Measurements from ENCODE around the gene MRPL36. TPM values are rescaled to one million over a fixed set of nuclear protein-coding genes. Genes with fewer than 3 reads are reported as not detected.

MRPL36 gene
- polyA plus RNA-seq, result 84.2 to 152 TPM (median 121 TPM) in 3 replicates
- 129 TPM for polyA plus RNA-seq (2011; ENCODE audit: low read depth)
- 116 and 120 TPM in 2 replicates for polyA plus RNA-seq (2011; cell fraction: cytosol; rRNA removed)
- polyA plus RNA-seq (2011; cell fraction: nucleus; rRNA removed), result 57.9 and 66.3 TPM in 2 replicates
- polyA plus RNA-seq (2012; ENCODE audit: low replicate concordance), result 99.1 and 103 TPM in 2 replicates
- 36.4 to 62.4 TPM (median 51.7 TPM) in 3 replicates for polyA minus RNA-seq
- 64.8 TPM for polyA minus RNA-seq (2011; cell fraction: cytosol; rRNA and poly(A)+ RNA removed)
- polyA minus RNA-seq (2011; cell fraction: nucleus; rRNA and poly(A)+ RNA removed), result 10.3 and 12.1 TPM in 2 replicates

DNA sequence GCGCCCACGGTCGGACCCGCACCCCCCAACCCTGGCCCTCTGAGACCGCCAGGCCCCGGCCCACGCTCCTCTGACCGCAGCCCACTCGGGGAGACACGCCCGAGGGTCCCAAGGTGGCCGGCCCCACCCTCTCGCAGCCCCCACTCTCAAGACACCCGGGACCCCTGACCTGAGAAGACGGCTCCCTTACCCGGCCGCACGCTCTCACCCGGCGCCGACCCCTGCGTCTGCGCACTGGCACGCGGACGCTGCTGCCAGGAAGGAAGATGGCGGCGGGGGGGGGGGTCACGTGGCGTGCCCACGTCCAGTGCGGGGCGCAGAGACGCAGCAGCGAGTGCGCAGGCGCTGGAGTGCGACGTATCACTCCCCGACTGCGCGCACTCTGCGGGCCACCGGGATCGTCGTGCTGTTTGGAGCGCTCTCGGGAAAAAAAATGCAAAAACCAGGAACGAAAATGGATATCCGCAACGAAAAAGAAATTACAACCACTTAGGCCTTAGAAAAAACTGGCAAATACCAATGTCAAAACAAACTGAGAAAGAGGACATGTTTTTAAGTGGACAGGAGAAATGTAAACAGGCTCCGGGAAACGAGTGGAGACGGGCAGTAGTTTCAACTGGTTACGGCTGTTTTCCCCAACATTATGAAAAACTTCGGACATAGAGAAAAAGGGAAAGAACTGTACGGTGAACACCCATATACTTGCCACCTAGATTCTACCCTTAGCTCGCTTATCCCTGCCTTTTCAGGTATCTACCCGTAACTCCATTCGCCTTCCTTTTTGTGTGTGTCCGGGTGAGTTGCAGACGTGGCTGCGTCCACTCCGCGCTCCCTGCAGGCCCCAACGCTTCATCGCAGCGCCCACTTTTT, at the start of gene MRPL36:
Gene MRPL36, minus strand, starts transcription at position 236 of the 870 bp plus-strand sequence. CDS start 902 bp downstream, outside the sequence.
- TF ChIP-seq, protein P1, sequence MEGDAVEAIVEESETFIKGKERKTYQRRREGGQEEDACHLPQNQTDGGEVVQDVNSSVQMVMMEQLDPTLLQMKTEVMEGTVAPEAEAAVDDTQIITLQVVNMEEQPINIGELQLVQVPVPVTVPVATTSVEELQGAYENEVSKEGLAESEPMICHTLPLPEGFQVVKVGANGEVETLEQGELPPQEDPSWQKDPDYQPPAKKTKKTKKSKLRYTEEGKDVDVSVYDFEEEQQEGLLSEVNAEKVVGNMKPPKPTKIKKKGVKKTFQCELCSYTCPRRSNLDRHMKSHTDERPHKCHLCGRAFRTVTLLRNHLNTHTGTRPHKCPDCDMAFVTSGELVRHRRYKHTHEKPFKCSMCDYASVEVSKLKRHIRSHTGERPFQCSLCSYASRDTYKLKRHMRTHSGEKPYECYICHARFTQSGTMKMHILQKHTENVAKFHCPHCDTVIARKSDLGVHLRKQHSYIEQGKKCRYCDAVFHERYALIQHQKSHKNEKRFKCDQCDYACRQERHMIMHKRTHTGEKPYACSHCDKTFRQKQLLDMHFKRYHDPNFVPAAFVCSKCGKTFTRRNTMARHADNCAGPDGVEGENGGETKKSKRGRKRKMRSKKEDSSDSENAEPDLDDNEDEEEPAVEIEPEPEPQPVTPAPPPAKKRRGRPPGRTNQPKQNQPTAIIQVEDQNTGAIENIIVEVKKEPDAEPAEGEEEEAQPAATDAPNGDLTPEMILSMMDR (optimal IDR thresholded peaks at IDR 0.05 in 1 of 3, IDR thresholded peaks at IDR 0.05 in 1 of 3, conservative IDR thresholded peaks at IDR 0.05 in 1 of 3; ENCODE audit: extremely low read depth in 1 of 3, insufficient read depth in 2 of 3, low read length in 3 of 3), result no peak
- TF ChIP-seq EZH2 (IDR thresholded peaks at IDR 0.05; ENCODE audit: low read length), result no peak
- Histone ChIP-seq H3K9ac (ENCODE audit: control insufficient read depth, extremely low read depth, insufficient read depth, low read length) (peak within 1 kb of the TSS; percentile 91), H3K27ac (ENCODE audit: control insufficient read depth, insufficient read depth, low read length) (peak within 1 kb of the TSS; percentile 95), H2AFZ (ENCODE audit: control insufficient read depth, low read length) (peak within 1 kb of the TSS; percentile 86), H3K36me3 (ENCODE audit: control insufficient read depth in 2 of 2, extremely low read depth in 1 of 2, insufficient read depth in 2 of 2, low read length in 2 of 2) (peaks cover 29 to 36% of the 10 kb centered on the region in 2 experiments), H3K4me3 (ENCODE audit: control insufficient read depth in 2 of 3, extremely low read depth in 1 of 3, insufficient read depth in 2 of 3, low read depth in 1 of 3, low read length in 3 of 3) (peak within 1 kb of the TSS; percentile 77 to 97 (median 95)), H4K20me1 (ENCODE audit: control insufficient read depth, extremely low read depth, insufficient read depth, low read length) (no peaks in the 10 kb centered on the region), H3K9me3 (ENCODE audit: control insufficient read depth, low read depth, low read length) (no peaks in the 10 kb centered on the region), H3K4me1 (ENCODE audit: control insufficient read depth, extremely low read depth, insufficient read depth, low read length) (peaks cover 14% of the 10 kb centered on the region), H3K27me3 (ENCODE audit: control insufficient read depth, extremely low read depth, insufficient read depth, low read length) (no peaks in the 10 kb centered on the region), H3K9me1 (ENCODE audit: control insufficient read depth, extremely low read depth, insufficient read depth, low read length) (no peaks in the 10 kb centered on the region), H3K79me2 (ENCODE audit: control insufficient read depth, insufficient read depth, low read length) (peaks cover 79% of the 10 kb centered on the region), H3K4me2 (ENCODE audit: control insufficient read depth, extremely low read depth, insufficient read depth, low read depth, low read length) (peak within 1 kb of the TSS; percentile 100)
- FAIRE-seq (no peak), DNase-seq (ENCODE audit: low read depth, low spot score) (peak; percentile 56)
- dilution Hi-C loops (cut with MboI; ENCODE audit: extremely low pct_ligation_motif_present, low sequenced_read_pairs), result no loop called here

DNA sequence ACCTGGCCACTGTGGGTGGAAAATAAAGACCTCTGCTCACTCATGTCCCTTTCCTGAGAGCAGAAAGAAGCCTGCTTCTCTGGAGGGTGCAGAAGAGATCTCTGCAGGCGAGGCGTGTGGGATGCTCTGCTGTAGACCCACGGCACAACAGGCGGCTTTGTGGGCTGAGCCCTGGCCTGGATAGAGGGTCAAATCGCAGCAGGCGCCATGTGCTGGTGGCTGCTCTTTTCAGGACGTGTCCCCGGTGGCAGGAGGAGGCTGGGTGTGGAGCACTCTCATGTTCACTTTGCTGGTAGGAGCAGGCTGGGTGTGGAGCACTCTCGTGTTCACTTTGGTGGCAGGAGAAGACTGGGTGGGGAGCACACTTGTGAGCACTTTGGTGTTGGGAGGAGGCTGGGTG, 48.0 kb upstream of the MRPL36 start:
- H3K9me1 ChIP-seq (ENCODE audit: control insufficient read depth, extremely low read depth, insufficient read depth, low read length), result no peaks in the 10 kb centered on the region
- no peak overlapping the region for H3K4me3 ChIP-seq (ENCODE audit: control insufficient read depth in 2 of 3, extremely low read depth in 1 of 3, insufficient read depth in 2 of 3, low read depth in 1 of 3, low read length in 3 of 3)
- H4K20me1 ChIP-seq (ENCODE audit: control insufficient read depth, extremely low read depth, insufficient read depth, low read length), result no peaks in the 10 kb centered on the region
- no peak overlapping the region for H3K9ac ChIP-seq (ENCODE audit: control insufficient read depth, extremely low read depth, insufficient read depth, low read length)
- H3K27ac ChIP-seq (ENCODE audit: control insufficient read depth, insufficient read depth, low read length), result no peak overlapping the region
- FAIRE-seq (no peak), DNase-seq (ENCODE audit: low read depth, low spot score) (no peak)
- H3K27me3 ChIP-seq (ENCODE audit: control insufficient read depth, extremely low read depth, insufficient read depth, low read length), result peaks cover 10% of the 10 kb centered on the region
- no peaks in the 10 kb centered on the region for H3K79me2 ChIP-seq (ENCODE audit: control insufficient read depth, insufficient read depth, low read length)
- dilution Hi-C loops (cut with MboI; ENCODE audit: extremely low pct_ligation_motif_present, low sequenced_read_pairs), result no loop called here
- no peaks in the 10 kb centered on the region for H3K9me3 ChIP-seq (ENCODE audit: control insufficient read depth, low read depth, low read length)
- H2AFZ ChIP-seq (ENCODE audit: control insufficient read depth, low read length), result no peak overlapping the region
- no peaks in the 10 kb centered on the region for H3K36me3 ChIP-seq (ENCODE audit: control insufficient read depth in 2 of 2, extremely low read depth in 1 of 2, insufficient read depth in 2 of 2, low read length in 2 of 2)
- no peak overlapping the region for H3K4me2 ChIP-seq (ENCODE audit: control insufficient read depth, extremely low read depth, insufficient read depth, low read depth, low read length)
- no peak for TF ChIP-seq EZH2 (IDR thresholded peaks at IDR 0.05; ENCODE audit: low read length)
- TF ChIP-seq, protein P1 (optimal IDR thresholded peaks at IDR 0.05 in 1 of 3, IDR thresholded peaks at IDR 0.05 in 1 of 3, conservative IDR thresholded peaks at IDR 0.05 in 1 of 3; ENCODE audit: extremely low read depth in 1 of 3, insufficient read depth in 2 of 3, low read length in 3 of 3), result no peak
- H3K4me1 ChIP-seq (ENCODE audit: control insufficient read depth, extremely low read depth, insufficient read depth, low read length), result no peaks in the 10 kb centered on the region

Measured in keratinocyte (primary cell).